T-helper 2 cell (primary cell): Measurements from ENCODE around the gene IBSP.

Experiments
- DNase-seq, 5 experiments: peaks; one replicate each; pipeline versions ENCODE4 v3.0.0 to v3.0.0-alpha.2; 2012 to 2022
- total RNA-seq, 2 donors: gene quantifications; one replicate each; lab custom pipeline; 2026; lab: John Stamatoyannopoulos, UW

Gene IBSP
- total RNA-seq = 0 reads per million in 2 donors

- DNase-seq = no peak
Observed at GRCh38 chr4:87799301-87800113, at the start of gene IBSP. Gene IBSP, plus strand, starts transcription at chr4:87799554. Its CDS starts 2,808 bp downstream, at chr4:87802362.

- DNase-seq = no peak
Observed at GRCh38 chr4:87749883-87750282, 49.5 kb upstream of the IBSP start.

- no peak for DNase-seq
Observed at GRCh38 chr4:87758270-87758669, 41.1 kb upstream of the IBSP start.

- no peak for DNase-seq
Observed at GRCh38 chr4:87762311-87762710, 37.0 kb upstream of the IBSP start.

- DNase-seq = no peak
Observed at GRCh38 chr4:87781569-87781968, 17.8 kb upstream of the IBSP start.

GRCh38 chr4:87783781-87784180 is 15.6 kb upstream of the IBSP start:
- DNase-seq = no peak

GRCh38 chr4:87785731-87786509 is 13.4 kb upstream of the IBSP start:
- no peak for DNase-seq

- DNase-seq = no peak
Observed at GRCh38 chr4:87802858-87803257, 3.5 kb downstream of the IBSP start.

GRCh38 chr4:87803421-87803820 is 4.1 kb downstream of the IBSP start:
- no peak for DNase-seq

GRCh38 chr4:87804871-87805270 is 5.5 kb downstream of the IBSP start:
- DNase-seq = no peak

- DNase-seq = no peak
Observed at GRCh38 chr4:87805971-87806370, 6.6 kb downstream of the IBSP start.

GRCh38 chr4:87806520-87806919 is 7.2 kb downstream of the IBSP start:
- DNase-seq = no peak

- no peak for DNase-seq
Observed at GRCh38 chr4:87807402-87807801, 8.0 kb downstream of the IBSP start.

GRCh38 chr4:87811977-87812376 is 12.6 kb downstream of the IBSP start:
- DNase-seq = no peak

- DNase-seq = no peak
Observed at GRCh38 chr4:87819281-87819919, 20.0 kb downstream of the IBSP start.

GRCh38 chr4:87823200-87823599 is 23.8 kb downstream of the IBSP start:
- no peak for DNase-seq

GRCh38 chr4:87823724-87824123 is 24.4 kb downstream of the IBSP start:
- DNase-seq = no peak

- no peak for DNase-seq
Observed at GRCh38 chr4:87824352-87824751, 25.0 kb downstream of the IBSP start.

GRCh38 chr4:87832669-87833068 is 33.3 kb downstream of the IBSP start, which contains the start of gene MEPE:
Gene MEPE, plus strand, starts transcription at chr4:87832969. Its CDS starts 1,746 bp downstream, at chr4:87834715.
- DNase-seq = no peak

- DNase-seq = no peak
Observed at GRCh38 chr4:87834401-87834800, 35.0 kb downstream of the IBSP start.

- DNase-seq = no peak
Observed at GRCh38 chr4:87835197-87835596, 35.8 kb downstream of the IBSP start.

- no peak for DNase-seq
Observed at GRCh38 chr4:87835743-87836142, 36.4 kb downstream of the IBSP start.

GRCh38 chr4:87838205-87838604 is 38.9 kb downstream of the IBSP start:
- no peak for DNase-seq
